NCI-H460 (cell line): Measurements from ENCODE around the gene EHF. TPM values are rescaled to one million over a fixed set of nuclear protein-coding genes. Genes with fewer than 3 reads are reported as not detected.

Source experiments
- DNase-seq: peaks from one replicate; pipeline ENCODE4 v3.0.0-alpha.2; 2016; ENCODE audit warnings: low read depth; ENCODE audit errors: extremely low read depth
- total RNA-seq: library from RNA; depleted of rRNA; stranded (reverse); fragments of >200 nt; shearing (Covaris generic); gene quantifications from 2 replicates; pipeline ENCODE4 v1.2.3, GENCODE V29; 2014

EHF gene
- total RNA-seq, 1 experiment from 2014 or later = 0.10 TPM

- DNase-seq = no peak
Observed at GRCh38 chr11:34601085-34601444, 19.8 kb upstream of the EHF start.

GRCh38 chr11:34601609-34602008, 19.3 kb upstream of the EHF start:
- no peak for DNase-seq

GRCh38 chr11:34602245-34602644, 18.6 kb upstream of the EHF start:
- DNase-seq = no peak

GRCh38 chr11:34603129-34604001, 17.5 kb upstream of the EHF start:
- no peak for DNase-seq

GRCh38 chr11:34604145-34604544, 16.7 kb upstream of the EHF start:
- DNase-seq = no peak

GRCh38 chr11:34604911-34605310, 16.0 kb upstream of the EHF start:
- DNase-seq = no peak

- DNase-seq = no peak
Observed at GRCh38 chr11:34605481-34606325, 15.2 kb upstream of the EHF start.

- no peak for DNase-seq
Observed at GRCh38 chr11:34606326-34607120, 14.4 kb upstream of the EHF start.

- DNase-seq = no peak
Observed at GRCh38 chr11:34609187-34609751, 11.6 kb upstream of the EHF start.

- DNase-seq = no peak
Observed at GRCh38 chr11:34609850-34610249, 11.0 kb upstream of the EHF start.

- no peak for DNase-seq
Observed at GRCh38 chr11:34610324-34611041, 10.4 kb upstream of the EHF start.

- no peak for DNase-seq
Observed at GRCh38 chr11:34613015-34613414, 7.9 kb upstream of the EHF start.

GRCh38 chr11:34613552-34614056, 7.3 kb upstream of the EHF start:
- no peak for DNase-seq

GRCh38 chr11:34614344-34615104, 6.4 kb upstream of the EHF start:
- no peak for DNase-seq

- DNase-seq = no peak
Observed at GRCh38 chr11:34616086-34616485, 4.8 kb upstream of the EHF start.

GRCh38 chr11:34616830-34617504, 3.9 kb upstream of the EHF start:
- no peak for DNase-seq

GRCh38 chr11:34618406-34618805, 2.5 kb upstream of the EHF start:
- no peak for DNase-seq

- no peak for DNase-seq
Observed at GRCh38 chr11:34619062-34619516, 1.8 kb upstream of the EHF start.
